SU-DHL-6 (cell line): Measurements from ENCODE around the gene GFPT2.

Source experiments
- H2AFZ ChIP-seq: fragments of 200-600 bp; sonication (generic); 2 replicates; pipeline ENCODE4 v1.6.1; 2014; ENCODE audit warnings: low read depth, mild to moderate bottlenecking, moderate library complexity, mixed read lengths, antibody characterized with exemption, low read length; ENCODE audit not compliant: severe bottlenecking
- H3F3A ChIP-seq: fragments of 200-600 bp; shearing (Covaris generic); 2 replicates; pipeline ENCODE4 v1.6.0; 2016; ENCODE audit warnings: antibody characterized with exemption, mild to moderate bottlenecking; ENCODE audit not compliant: insufficient read depth
- H3K27ac ChIP-seq: fragments of 200-600 bp; sonication (generic); 2 replicates; pipeline ENCODE4 v1.5.1; 2016; ENCODE audit warnings: low read depth, mild to moderate bottlenecking, low read length, moderate library complexity, mixed read lengths
- H3K27me3 ChIP-seq: fragments of 200-600 bp; sonication (generic), shearing (Covaris generic); 2 replicates; pipeline ENCODE4 v1.6.0; 2014; ENCODE audit warnings: mild to moderate bottlenecking, low read length
- H3K36me3 ChIP-seq: fragments of 200-600 bp; sonication (generic); 2 replicates; pipeline ENCODE4 v1.6.1; 2014; ENCODE audit warnings: mild to moderate bottlenecking, low read length, mixed read lengths
- H3K4me2 ChIP-seq: fragments of 300-600, 200-600 bp; shearing (Covaris generic), sonication (generic); 2 replicates; pipeline ENCODE4 v1.6.0; 2014; ENCODE audit warnings: low read length, low read depth, mild to moderate bottlenecking; ENCODE audit not compliant: poor library complexity, severe bottlenecking
- H3K4me3 ChIP-seq: fragments of 200-600 bp; sonication (generic); 2 replicates; pipeline ENCODE4 v1.5.1; 2014; ENCODE audit warnings: antibody characterized with exemption, low read length, mild to moderate bottlenecking, mixed read lengths; ENCODE audit not compliant: insufficient read depth, poor library complexity, severe bottlenecking
- H3K79me2 ChIP-seq: fragments of 200-600 bp; sonication (generic); 2 replicates; pipeline ENCODE4 v1.6.1; 2014; ENCODE audit warnings: mild to moderate bottlenecking, low read length, moderate library complexity; ENCODE audit not compliant: insufficient read depth
- H3K9ac ChIP-seq: fragments of 200-600 bp; sonication (generic); 2 replicates; pipeline ENCODE4 v1.7.0; 2014; ENCODE audit warnings: mild to moderate bottlenecking, low read length
- H3K9me2 ChIP-seq: fragments of 200-600 bp; sonication (generic); replicated peaks from 2 replicates; pipeline ENCODE4 v1.6.1; 2014; ENCODE audit warnings: low read length; ENCODE audit not compliant: insufficient read depth
- H3K9me3 ChIP-seq: fragments of 200-600 bp; sonication (generic); 2 replicates; pipeline ENCODE4 v1.6.1; 2014; ENCODE audit warnings: low read length, mixed read lengths; ENCODE audit not compliant: insufficient read depth
- H4K20me1 ChIP-seq: fragments of 200-600 bp; sonication (generic); 2 replicates; pipeline ENCODE4 v1.6.1; 2014; ENCODE audit warnings: low read depth, mild to moderate bottlenecking, antibody characterized with exemption, low read length, moderate library complexity, mixed read lengths
- EZH2phosphoT487 ChIP-seq: fragments of 200-600 bp; sonication (generic), shearing (Covaris generic); conservative IDR thresholded peaks from 2 replicates; pipeline ENCODE4 v1.6.1; 2018; ENCODE audit warnings: mild to moderate bottlenecking, antibody characterized with exemption, low read length, moderate library complexity, mixed read lengths
- TF ChIP-seq, protein P1 (sequence below): fragments of 200-600 bp; sonication (generic); IDR thresholded peaks from one replicate; pipeline ENCODE4 v1.5.1; 2017; ENCODE audit warnings: antibody characterized with exemption, mild to moderate bottlenecking, low read length, moderate library complexity; ENCODE audit not compliant: insufficient read depth, poor library complexity, severe bottlenecking

Gene GFPT2

DNA sequence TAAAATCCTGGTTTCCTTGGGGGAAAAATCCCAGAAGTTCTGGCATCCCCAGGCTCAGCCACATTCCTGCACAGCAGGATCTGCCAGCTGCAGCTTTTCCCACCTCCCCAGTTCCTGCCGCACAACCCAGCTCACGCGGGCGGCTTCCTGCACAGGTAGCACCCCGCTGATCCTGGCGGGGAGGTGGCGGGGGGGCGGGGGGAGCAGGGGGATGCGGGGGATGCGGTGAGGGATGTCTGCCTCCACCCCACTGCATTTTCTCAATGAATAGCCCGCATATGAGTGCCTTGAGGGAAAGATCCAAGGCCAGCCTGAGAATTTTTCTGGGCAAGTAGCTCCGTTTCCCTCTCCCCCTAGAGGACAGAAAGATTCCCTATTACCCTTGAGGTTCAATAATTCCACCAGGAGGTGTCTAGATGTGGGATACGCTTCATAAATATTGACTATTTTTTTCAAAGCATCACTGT, 21.1 kb downstream of the GFPT2 start:
- Histone ChIP-seq H3K9ac (no peak overlapping the region), H3K4me2 (no peak overlapping the region), H3K36me3 (no peaks in the 10 kb centered on the region), H3K4me3 (no peak overlapping the region), H3K9me3 (no peaks in the 10 kb centered on the region), H3K27me3 (no peaks in the 10 kb centered on the region), H3K9me2 (no peaks in the 10 kb centered on the region), H3K79me2 (no peaks in the 10 kb centered on the region), H3K27ac (no peak overlapping the region), H4K20me1 (no peaks in the 10 kb centered on the region), H3F3A (no peaks in the 10 kb centered on the region), H2AFZ (no peak overlapping the region)
- TF ChIP-seq, protein P1, sequence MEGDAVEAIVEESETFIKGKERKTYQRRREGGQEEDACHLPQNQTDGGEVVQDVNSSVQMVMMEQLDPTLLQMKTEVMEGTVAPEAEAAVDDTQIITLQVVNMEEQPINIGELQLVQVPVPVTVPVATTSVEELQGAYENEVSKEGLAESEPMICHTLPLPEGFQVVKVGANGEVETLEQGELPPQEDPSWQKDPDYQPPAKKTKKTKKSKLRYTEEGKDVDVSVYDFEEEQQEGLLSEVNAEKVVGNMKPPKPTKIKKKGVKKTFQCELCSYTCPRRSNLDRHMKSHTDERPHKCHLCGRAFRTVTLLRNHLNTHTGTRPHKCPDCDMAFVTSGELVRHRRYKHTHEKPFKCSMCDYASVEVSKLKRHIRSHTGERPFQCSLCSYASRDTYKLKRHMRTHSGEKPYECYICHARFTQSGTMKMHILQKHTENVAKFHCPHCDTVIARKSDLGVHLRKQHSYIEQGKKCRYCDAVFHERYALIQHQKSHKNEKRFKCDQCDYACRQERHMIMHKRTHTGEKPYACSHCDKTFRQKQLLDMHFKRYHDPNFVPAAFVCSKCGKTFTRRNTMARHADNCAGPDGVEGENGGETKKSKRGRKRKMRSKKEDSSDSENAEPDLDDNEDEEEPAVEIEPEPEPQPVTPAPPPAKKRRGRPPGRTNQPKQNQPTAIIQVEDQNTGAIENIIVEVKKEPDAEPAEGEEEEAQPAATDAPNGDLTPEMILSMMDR = no peak
- no peak for TF ChIP-seq EZH2phosphoT487

DNA sequence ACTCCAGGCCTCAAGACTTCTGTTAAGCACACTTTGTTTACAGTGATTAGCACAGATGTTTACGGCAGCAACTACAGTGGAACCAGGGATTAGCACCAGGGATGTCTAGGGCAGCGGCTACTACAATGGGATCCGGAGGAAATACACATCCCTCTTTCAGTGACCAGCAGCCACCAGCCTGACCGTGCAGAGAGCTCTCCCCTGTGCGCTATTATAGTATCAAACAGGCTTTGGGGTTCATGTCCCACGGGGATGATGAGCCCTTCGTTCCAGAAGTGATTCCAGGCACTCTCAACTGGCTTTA, 21.5 kb downstream of the GFPT2 start:
- Histone ChIP-seq H3K27me3 (no peaks in the 10 kb centered on the region), H2AFZ (no peak overlapping the region), H3K27ac (no peak overlapping the region), H3K4me2 (no peak overlapping the region), H3K4me3 (no peak overlapping the region), H3K36me3 (no peaks in the 10 kb centered on the region), H3K9ac (no peak overlapping the region), H3K79me2 (no peaks in the 10 kb centered on the region), H4K20me1 (no peaks in the 10 kb centered on the region), H3F3A (no peaks in the 10 kb centered on the region), H3K9me3 (no peaks in the 10 kb centered on the region), H3K9me2 (no peaks in the 10 kb centered on the region)
- no peak for TF ChIP-seq EZH2phosphoT487
- TF ChIP-seq, protein P1 = no peak

DNA sequence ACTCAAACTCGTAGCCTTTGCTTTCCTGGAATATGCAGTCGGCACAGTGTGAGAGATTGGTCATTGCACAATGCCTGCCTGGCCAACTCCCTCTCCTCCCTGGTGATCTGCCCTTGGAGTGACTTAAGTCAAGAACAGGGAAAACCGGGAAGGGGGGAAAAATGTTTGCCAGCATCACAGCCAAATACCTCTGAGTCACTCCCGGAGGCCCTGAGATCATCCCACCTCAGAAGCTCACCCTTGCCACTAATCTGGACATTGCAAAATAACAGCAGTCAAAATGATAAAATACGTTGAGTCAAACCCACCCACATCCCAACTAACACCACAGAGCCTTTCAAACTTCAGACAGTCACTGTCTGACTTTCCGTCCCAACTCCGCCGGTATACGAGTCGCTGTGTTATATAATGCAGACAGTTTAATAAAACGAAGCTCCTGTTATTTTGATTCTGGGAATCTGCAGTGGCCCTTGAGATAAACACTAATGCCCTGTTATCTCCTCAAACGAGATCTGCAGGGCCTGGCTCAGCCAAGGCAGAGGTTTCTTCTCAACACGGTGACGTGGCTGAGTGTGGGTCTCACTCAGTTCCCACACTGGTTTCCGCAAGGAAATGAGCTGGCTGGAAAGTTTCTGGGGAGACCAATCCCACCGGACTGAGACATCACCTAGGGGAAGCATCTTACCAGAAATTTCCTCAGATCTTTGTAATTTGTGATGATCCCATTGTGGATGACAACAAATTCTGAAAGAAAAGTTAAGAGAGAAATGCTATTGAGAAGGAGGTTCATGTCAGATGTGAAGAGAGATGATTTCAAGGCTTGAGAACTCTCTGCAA, 22.1 kb downstream of the GFPT2 start:
- no peaks in the 10 kb centered on the region for H3K9me2 ChIP-seq
- H3F3A ChIP-seq = no peaks in the 10 kb centered on the region
- no peaks in the 10 kb centered on the region for H3K36me3 ChIP-seq
- no peaks in the 10 kb centered on the region for H3K9me3 ChIP-seq
- no peak overlapping the region for H3K9ac ChIP-seq
- no peak for TF ChIP-seq EZH2phosphoT487
- TF ChIP-seq, protein P1 = no peak
- no peaks in the 10 kb centered on the region for H3K27me3 ChIP-seq
- H4K20me1 ChIP-seq = no peaks in the 10 kb centered on the region
- no peak overlapping the region for H3K4me2 ChIP-seq
- no peak overlapping the region for H3K27ac ChIP-seq
- H3K79me2 ChIP-seq = no peaks in the 10 kb centered on the region
- no peak overlapping the region for H3K4me3 ChIP-seq
- H2AFZ ChIP-seq = no peak overlapping the region
